Peyer's patch (tissue), 4 donors: ENCODE measurements around the gene SLCO3A1.

Experiments used
- CTCF ChIP-seq, 6 experiments: fragments of 450-650 bp in 4 of 6; fragments of 200-600 bp in 2 of 6; sonication (generic) in 1 of 6; IDR thresholded peaks; one replicate each; pipeline ENCODE4 v1.5.1; 2017 to 2019; ENCODE audit warnings: antibody characterized with exemption in 6 of 6, mild to moderate bottlenecking in 3 of 6, moderate library complexity in 1 of 6
- POLR2A ChIP-seq, 2 donors: fragments of 450-650 bp; IDR thresholded peaks; one replicate each; pipeline ENCODE4 v1.5.1; 2017; ENCODE audit warnings: antibody characterized with exemption in 2 of 2, mild to moderate bottlenecking in 2 of 2, moderate library complexity in 2 of 2

- no peak for TF ChIP-seq CTCF (IDR thresholded peaks at IDR 0.05)
- no peak for TF ChIP-seq POLR2A (IDR thresholded peaks at IDR 0.05)
These were observed 168.3 kb downstream of the SLCO3A1 start for GRCh38 chr15:92021792-92022191.
